AG09319 (cell line): ENCODE data around the gene BASP1.

Source experiments
- DNase-seq: peaks from one replicate; pipeline ENCODE4 v3.0.0-alpha.2; 2010; ENCODE audit warnings: low read depth; ENCODE audit errors: extremely low read depth
- TF ChIP-seq, protein P1 (sequence below): IDR thresholded peaks from 2 replicates; pipeline ENCODE4 v1.5.1; 2011; ENCODE audit warnings: low read depth, mild to moderate bottlenecking, inconsistent platforms, low read length, moderate library complexity

The BASP1 gene, protein sequence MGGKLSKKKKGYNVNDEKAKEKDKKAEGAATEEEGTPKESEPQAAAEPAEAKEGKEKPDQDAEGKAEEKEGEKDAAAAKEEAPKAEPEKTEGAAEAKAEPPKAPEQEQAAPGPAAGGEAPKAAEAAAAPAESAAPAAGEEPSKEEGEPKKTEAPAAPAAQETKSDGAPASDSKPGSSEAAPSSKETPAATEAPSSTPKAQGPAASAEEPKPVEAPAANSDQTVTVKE

DNA sequence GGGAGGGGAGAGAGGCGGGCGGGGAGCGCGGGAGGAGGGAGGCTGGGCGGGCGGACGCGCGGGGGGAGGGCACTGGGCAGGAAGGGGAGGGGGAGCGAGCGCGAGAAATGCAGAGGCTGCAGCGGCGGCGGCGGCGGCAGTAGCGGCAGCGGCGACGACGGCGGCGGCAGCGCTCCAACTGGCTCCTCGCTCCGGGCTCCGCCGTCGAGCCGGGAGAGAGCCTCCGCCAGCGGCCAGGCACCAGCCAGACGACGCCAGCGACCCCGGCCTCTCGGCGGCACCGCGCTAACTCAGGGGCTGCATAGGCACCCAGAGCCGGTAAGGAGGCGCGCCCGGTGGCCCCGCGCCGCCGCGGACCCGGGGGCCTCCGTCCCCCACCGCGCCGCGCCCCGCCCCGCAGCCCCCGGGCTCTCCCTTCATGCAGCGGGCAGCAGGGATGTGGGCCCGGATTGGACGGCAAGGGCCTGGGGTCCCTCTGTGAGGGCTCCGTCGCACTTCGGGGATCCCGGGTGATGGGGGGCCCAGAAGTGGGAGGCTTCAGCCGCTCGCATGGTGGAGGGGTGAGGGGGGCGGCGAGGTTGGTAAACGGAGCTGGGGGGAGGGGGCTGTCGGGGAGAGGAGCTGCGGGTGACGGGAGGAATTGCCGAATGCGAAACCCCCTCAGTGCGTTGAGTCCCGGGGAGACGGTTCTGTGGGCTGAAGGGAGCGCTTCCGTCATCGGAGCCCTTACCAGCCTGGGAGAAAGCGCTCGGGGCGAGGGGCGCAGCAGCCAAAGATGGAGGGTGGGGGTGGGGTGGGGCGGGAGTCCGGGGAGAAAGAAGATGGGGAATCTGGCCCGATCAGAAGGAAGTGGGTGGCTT lies at the start of gene BASP1:
Gene BASP1, plus strand, starts transcription at position 139 of the 860 bp plus-strand sequence. CDS start 57,586 bp downstream, outside the sequence.
- TF ChIP-seq, protein P1, sequence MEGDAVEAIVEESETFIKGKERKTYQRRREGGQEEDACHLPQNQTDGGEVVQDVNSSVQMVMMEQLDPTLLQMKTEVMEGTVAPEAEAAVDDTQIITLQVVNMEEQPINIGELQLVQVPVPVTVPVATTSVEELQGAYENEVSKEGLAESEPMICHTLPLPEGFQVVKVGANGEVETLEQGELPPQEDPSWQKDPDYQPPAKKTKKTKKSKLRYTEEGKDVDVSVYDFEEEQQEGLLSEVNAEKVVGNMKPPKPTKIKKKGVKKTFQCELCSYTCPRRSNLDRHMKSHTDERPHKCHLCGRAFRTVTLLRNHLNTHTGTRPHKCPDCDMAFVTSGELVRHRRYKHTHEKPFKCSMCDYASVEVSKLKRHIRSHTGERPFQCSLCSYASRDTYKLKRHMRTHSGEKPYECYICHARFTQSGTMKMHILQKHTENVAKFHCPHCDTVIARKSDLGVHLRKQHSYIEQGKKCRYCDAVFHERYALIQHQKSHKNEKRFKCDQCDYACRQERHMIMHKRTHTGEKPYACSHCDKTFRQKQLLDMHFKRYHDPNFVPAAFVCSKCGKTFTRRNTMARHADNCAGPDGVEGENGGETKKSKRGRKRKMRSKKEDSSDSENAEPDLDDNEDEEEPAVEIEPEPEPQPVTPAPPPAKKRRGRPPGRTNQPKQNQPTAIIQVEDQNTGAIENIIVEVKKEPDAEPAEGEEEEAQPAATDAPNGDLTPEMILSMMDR: no peak
- peak; percentile 67 for DNase-seq

DNA sequence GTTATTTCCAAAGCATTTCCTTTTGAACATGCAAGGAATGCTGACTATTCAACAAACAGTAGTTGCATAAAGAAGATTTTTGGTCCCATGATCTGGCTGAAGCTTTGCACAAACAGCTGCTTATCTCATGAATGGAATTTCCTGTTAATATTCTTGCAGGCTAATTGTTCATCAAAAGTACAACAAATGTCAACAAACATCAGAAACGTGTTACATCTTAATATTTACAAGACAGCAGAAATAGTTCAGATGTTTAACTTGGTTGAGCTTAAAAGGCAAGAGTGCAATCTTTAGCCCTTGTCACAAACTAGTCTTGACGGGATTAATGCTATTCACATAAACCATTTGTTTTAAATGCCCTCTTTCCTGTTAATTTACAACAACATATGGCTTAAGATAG lies 47.9 kb upstream of the BASP1 start:
- TF ChIP-seq, protein P1: no peak
- DNase-seq: no peak

DNA sequence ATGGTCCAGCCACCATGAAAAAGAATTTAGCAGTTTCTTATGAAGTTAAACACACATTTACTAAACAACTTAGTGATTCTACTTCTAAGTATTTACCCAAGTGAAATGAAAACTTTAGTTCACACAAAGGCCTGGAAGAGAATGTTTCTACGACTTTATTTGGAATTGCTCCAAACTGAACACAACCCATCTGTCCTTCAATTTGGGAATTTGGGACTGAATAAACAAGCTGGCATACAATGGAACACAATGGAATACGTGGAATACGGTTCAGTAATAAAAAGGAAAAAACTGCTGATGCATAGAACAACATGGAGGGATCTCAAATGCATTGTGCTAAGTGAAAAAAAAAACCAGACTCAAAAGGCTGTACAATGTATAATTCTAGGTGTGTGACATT lies 44.6 kb upstream of the BASP1 start:
- no peak for DNase-seq
- TF ChIP-seq, protein P1: no peak

DNA sequence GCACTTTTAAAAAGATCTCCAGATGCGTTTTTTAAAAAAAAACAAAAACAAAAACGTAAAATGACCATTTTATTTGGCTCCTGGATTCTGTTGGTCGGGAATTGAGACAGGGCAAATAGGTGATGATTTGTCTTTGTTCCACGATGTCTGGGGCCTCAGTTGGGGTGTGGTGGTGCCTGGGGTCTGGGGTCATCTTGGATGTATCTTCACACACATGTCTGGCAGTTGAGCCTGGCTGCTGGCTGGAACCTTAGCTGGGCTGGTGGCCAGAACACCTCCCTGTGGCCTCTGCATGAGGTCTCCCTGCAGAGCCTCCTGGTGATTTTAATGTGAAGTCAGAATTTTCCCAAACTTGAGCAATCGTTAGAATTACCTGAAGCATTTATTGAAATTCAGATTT lies 42.5 kb upstream of the BASP1 start:
- DNase-seq: no peak
- TF ChIP-seq, protein P1: no peak

DNA sequence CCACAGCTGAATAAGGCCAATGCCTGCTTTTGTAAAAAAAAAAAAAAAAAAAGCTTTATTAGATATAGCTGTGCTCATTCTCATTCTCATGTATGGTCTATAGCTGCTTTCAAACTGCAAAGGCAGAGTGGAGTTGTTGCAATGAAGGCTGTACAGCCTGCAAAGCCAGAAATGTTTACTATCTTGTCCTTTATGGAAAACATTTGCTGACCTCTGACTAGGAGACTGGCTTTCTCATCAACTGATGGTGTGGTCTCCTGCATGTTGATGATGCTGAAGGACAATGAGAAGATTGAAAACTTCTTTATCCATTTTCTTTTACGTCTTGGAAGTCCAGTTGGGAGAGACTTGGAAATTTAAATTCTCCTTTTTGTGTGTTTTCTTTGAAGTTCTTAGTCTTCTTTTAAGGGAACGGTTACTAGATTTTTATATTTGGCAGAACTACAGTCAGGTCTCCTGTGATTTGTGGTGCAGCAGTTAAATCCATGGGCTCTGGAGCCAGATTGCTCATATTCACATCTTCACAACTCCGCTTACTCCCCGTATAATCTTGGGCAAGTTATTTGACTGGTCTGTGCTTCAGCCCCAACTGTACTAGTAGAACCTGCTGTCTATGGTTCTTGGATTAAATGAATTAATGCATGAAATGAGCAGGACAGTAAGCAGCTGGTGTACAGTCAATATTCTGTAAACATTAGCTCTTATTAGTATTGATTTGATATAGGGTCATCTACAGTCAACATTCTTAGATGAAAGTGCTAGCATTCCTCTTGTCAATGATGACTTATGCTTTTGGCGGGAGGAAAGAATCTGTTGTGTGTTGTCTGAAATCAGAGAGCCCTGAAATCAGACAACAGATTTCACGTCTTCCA lies 39.7 kb upstream of the BASP1 start:
- TF ChIP-seq, protein P1: no peak
- no peak for DNase-seq

DNA sequence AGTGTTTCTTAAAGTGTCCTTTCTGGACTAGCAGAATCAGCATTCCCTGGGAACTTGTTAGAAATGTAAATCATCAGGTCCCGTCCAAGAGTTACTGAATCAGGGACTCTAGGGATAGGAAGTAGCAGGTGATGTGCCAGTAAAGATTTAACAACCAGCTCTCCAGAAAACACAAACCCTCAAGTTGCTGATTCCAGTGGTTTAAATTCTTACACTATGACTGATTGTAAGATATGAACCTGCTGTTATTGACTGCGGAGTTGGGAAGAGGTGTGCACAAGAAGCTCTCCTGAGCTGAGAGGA lies 39.1 kb upstream of the BASP1 start:
- no peak for DNase-seq
- TF ChIP-seq, protein P1: no peak
